GM12872 (cell line): ENCODE data around the gene SNTG2.

Experiments
- TF ChIP-seq, protein P1 (sequence below): IDR thresholded peaks from 3 replicates; pipeline ENCODE4 v1.5.1; 2011; ENCODE audit warnings: low read depth, mild to moderate bottlenecking, low read length, moderate library complexity; ENCODE audit not compliant: insufficient read depth

The SNTG2 gene

DNA sequence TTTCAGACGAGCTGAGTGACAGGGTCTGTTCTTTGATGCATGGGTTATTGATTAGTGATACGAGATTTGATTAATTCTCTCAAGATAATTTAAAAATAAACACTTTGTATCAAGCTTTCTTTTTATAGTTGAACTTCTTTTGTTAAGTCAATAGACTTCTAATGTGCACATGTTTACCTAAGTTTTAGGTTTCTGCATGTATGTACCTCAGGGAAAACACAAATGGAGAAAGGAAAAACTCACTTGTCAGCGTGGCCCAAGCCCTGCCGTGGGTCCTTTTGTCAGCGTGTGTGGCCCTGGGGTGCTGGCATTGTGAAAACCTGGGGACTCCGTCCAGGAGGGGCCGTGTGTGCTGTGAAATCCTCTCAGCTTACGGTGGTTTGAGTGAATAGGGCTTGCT is 153.7 kb downstream of the SNTG2 start:
- TF ChIP-seq, protein P1, sequence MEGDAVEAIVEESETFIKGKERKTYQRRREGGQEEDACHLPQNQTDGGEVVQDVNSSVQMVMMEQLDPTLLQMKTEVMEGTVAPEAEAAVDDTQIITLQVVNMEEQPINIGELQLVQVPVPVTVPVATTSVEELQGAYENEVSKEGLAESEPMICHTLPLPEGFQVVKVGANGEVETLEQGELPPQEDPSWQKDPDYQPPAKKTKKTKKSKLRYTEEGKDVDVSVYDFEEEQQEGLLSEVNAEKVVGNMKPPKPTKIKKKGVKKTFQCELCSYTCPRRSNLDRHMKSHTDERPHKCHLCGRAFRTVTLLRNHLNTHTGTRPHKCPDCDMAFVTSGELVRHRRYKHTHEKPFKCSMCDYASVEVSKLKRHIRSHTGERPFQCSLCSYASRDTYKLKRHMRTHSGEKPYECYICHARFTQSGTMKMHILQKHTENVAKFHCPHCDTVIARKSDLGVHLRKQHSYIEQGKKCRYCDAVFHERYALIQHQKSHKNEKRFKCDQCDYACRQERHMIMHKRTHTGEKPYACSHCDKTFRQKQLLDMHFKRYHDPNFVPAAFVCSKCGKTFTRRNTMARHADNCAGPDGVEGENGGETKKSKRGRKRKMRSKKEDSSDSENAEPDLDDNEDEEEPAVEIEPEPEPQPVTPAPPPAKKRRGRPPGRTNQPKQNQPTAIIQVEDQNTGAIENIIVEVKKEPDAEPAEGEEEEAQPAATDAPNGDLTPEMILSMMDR: no peak

DNA sequence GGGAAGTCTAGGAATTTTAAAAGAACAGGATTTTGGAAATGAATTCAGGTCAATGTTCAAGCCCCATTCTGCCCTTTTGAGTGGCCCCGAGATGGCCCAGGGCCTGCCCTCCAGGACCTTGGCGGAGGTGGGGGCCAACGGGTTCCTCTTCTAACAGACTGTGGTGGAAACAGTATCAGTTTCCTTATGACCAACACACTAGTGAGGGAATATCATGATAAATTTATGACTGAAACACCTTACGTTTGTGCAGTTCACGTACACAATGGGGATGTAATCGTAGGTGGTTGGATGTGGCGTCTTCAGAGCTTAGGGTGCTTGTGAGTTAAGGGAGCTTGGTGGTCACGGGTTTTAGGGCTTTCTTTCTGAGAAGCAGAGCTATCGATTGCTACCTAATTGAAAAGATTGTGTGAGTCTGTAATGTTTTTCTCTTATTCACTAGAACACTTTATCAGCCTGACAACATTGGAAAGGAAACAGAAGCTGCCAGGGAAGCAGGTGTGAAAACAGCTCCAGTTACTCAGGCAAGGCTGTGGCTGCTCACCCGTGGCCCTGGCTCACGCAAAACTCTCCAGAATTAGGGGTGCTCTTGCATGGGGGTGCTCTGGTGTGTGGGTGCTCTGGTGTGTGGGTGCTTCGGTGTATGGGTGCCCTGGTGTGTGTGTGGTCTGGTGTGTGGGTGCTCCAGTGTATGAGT is 165.3 kb downstream of the SNTG2 start:
- TF ChIP-seq, protein P1: no peak

DNA sequence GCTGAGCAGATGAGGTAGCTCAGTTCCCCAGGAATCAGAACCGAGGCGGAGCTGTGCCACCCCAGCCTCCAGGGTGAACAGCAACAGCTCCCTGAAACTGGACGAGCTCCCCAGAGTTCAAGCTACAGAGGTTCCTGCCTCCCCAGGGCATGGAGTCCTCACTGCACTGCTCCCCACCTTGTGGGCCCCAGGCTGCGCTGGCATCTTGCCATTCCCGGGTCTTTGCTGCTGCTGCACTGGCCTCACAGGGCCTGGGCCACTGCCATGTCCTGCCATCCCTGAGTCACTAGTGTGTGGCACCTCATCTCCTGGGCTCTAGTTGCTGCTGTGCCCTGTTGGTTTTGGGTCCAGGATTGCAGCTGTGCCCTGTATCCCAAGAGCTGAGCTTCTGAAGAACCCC is 166.9 kb downstream of the SNTG2 start:
- TF ChIP-seq, protein P1: no peak

DNA sequence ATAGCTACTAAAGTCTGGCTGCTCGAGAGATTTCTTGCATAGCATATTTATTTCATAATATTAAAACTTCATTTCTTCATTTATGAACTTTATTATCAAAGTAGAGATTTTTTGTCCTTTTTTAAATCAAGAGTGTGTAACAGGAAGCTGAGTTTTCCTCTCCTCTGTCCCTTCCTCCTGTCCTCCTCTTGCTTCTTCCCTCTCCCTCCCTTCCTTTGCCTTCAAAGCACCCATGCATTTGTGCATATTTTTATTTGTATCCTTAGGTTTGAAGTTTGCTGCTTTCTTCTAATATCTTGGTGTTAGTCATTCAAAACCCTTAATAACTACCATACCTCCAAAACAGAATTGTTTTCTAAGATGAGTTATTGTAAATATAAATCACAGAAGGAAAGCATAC is 174.6 kb downstream of the SNTG2 start:
- TF ChIP-seq, protein P1: no peak

DNA sequence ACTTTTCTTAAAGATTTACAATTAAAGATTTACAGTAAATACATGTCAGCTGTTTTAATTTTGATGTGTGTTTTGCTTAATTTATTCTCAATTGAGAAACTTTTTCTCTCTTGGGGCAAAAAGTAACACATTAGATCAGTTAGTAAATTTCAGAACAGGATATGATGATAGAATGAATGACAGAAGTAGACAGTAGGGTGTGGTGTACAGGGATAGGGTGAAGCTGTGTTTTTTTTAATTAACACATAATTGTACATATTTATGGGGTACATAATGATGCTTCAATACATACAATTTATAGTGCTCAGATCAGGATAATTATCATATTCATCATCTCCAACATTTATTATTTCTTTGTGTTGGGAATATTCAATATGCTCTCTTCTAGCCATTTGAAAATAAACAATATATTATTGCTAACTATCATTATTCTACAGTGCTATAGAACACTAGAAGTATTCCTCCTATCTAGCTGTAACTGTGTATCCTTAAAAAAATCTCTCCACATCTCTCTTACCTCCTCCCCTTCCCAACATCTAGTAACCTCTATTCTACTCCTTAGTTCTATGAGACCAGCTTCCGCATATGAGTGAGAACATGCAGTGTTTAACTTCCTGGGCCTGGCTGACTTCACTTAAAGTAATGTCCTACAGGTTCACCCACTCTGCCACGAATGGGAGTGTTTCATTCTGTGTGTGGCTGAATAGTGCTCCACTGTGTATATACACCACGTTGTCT is 175.2 kb downstream of the SNTG2 start:
- TF ChIP-seq, protein P1: no peak

DNA sequence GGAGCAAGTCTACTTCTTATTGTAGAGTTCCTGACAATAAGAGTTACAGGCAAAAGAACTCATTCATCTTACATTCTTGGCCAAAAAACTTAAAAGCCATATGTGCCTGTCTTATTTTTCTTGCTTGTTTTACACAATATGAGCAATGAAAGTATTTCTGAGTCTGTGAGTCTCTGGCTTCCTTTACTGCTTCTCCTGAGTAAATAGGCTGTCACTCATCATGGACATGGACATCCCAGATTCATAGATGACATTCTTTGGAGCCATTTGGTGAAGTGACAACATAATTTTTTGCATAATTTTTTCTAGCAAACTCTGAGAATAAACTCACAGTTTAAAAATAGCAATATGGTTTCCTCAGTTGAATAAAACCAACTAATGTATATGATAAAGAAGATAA is 179.3 kb downstream of the SNTG2 start:
- TF ChIP-seq, protein P1: no peak

DNA sequence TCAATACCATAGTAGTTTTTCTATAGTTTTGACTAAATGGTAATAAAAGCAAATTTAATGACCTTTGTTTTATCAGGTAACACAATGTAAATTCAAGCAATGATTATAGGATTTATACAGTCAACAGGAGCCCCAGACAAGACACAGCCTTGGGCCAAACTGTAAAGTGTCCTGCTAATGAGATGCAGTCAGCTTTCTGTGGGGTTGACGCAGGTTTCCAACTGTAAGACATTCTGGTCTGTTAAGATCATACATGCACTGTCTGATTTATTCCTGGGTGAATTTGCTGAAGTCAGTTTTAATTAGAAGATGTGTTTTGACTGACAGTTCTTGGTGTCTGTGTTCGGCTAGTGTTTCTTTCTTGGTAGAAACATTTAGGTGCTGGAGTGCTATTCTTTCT is 180.3 kb downstream of the SNTG2 start:
- TF ChIP-seq, protein P1: no peak
